ENCODE data around the gene RRP7A.
"Not testable (repeated sequence)": the region's sequence is repeated elsewhere in the genome, so short reads cannot be mapped to it uniquely, and the experiment has no call there.

The RRP7A gene

GRCh38 chr22:42536166-42536565 is 16.6 kb upstream of the RRP7A start:
- no peak for DNase-seq (ENCODE audit: low read depth)

GRCh38 chr22:42535082-42535731 is 15.6 kb upstream of the RRP7A start:
- not testable (repeated sequence) for DNase-seq (ENCODE audit: low read depth)

GRCh38 chr22:42533638-42533977 is 14.0 kb upstream of the RRP7A start:
- DNase-seq (ENCODE audit: low read depth) = no peak

- DNase-seq (ENCODE audit: low read depth) = not testable (repeated sequence)
Measured at GRCh38 chr22:42531401-42532084, 11.9 kb upstream of the RRP7A start.

- not testable (repeated sequence) for DNase-seq (ENCODE audit: low read depth)
Measured at GRCh38 chr22:42529435-42529834, 9.8 kb upstream of the RRP7A start.

- no peak for DNase-seq (ENCODE audit: low read depth)
Measured at GRCh38 chr22:42528591-42529307, 9.2 kb upstream of the RRP7A start.

GRCh38 chr22:42522546-42522945 is 3.0 kb upstream of the RRP7A start:
- DNase-seq (ENCODE audit: low read depth) = no peak

- DNase-seq (ENCODE audit: low read depth) = no peak
Measured at GRCh38 chr22:42521228-42521546, 1.6 kb upstream of the RRP7A start.

- DNase-seq (ENCODE audit: low read depth) = not testable (repeated sequence)
Measured at GRCh38 chr22:42518638-42519524, 715 bp downstream of the RRP7A start.

- not testable (repeated sequence) for DNase-seq (ENCODE audit: low read depth)
Measured at GRCh38 chr22:42517103-42517502, 2.5 kb downstream of the RRP7A start.

- DNase-seq (ENCODE audit: low read depth) = no peak
Measured at GRCh38 chr22:42515896-42516295, 3.7 kb downstream of the RRP7A start.

- not testable (repeated sequence) for DNase-seq (ENCODE audit: low read depth)
Measured at GRCh38 chr22:42515304-42515703, 4.3 kb downstream of the RRP7A start.

- DNase-seq (ENCODE audit: low read depth) = not testable (repeated sequence)
Measured at GRCh38 chr22:42514331-42514730, 5.3 kb downstream of the RRP7A start.

GRCh38 chr22:42512273-42512990 is 7.2 kb downstream of the RRP7A start:
- DNase-seq (ENCODE audit: low read depth) = not testable (repeated sequence)

- no peak for DNase-seq (ENCODE audit: low read depth)
Measured at GRCh38 chr22:42511401-42511891, 8.2 kb downstream of the RRP7A start.

GRCh38 chr22:42509548-42509947 is 10.0 kb downstream of the RRP7A start:
- no peak for DNase-seq (ENCODE audit: low read depth)

GRCh38 chr22:42508975-42509364 is 10.6 kb downstream of the RRP7A start:
- not testable (repeated sequence) for DNase-seq (ENCODE audit: low read depth)

GRCh38 chr22:42508327-42508974 is 11.1 kb downstream of the RRP7A start:
- not testable (repeated sequence) for DNase-seq (ENCODE audit: low read depth)

GRCh38 chr22:42500836-42501179 is 18.8 kb downstream of the RRP7A start:
- no peak for DNase-seq (ENCODE audit: low read depth)

- DNase-seq (ENCODE audit: low read depth) = peak; percentile 69
Measured at GRCh38 chr22:42500161-42500835, 19.3 kb downstream of the RRP7A start.

Data from activated T-helper 1 cell treated with Interleukin-2 at 50 U/mL for 16 hours (primary cell).